HG03457 (cell line): ENCODE measurements around the gene RGPD6.
"Not testable (repeated sequence)": the region's sequence is repeated elsewhere in the genome, so short reads cannot be mapped to it uniquely, and the experiment has no call there.

Source experiments
- ATAC-seq: cut with Tn5 transposase; IDR thresholded peaks from one replicate; pipeline ENCODE4 v1.9.1; 2021; ENCODE audit warnings: moderate number of reproducible peaks; ENCODE audit not compliant: unreplicated experiment

RGPD6 gene

GRCh38 chr2:110576763-110577416 is at the start of gene RGPD6:
Gene RGPD6, minus strand, starts transcription at chr2:110577222. Its CDS starts 198 bp downstream, at chr2:110577024.
- peak; percentile 97 for ATAC-seq

- ATAC-seq = not testable (repeated sequence)
Observed at GRCh38 chr2:110619326-110619939, 42.4 kb upstream of the RGPD6 start.

- ATAC-seq = not testable (repeated sequence)
Observed at GRCh38 chr2:110613927-110614326, 36.9 kb upstream of the RGPD6 start.

- not testable (repeated sequence) for ATAC-seq
Observed at GRCh38 chr2:110610613-110611250, 33.7 kb upstream of the RGPD6 start.

- not testable (repeated sequence) for ATAC-seq
Observed at GRCh38 chr2:110609843-110610612, 33.0 kb upstream of the RGPD6 start.

GRCh38 chr2:110608788-110609502 is 31.9 kb upstream of the RGPD6 start:
- ATAC-seq = not testable (repeated sequence)

GRCh38 chr2:110605057-110605456 is 28.0 kb upstream of the RGPD6 start:
- ATAC-seq = not testable (repeated sequence)

GRCh38 chr2:110603917-110604591 is 27.0 kb upstream of the RGPD6 start:
- ATAC-seq = not testable (repeated sequence)

GRCh38 chr2:110602139-110602538 is 25.1 kb upstream of the RGPD6 start:
- not testable (repeated sequence) for ATAC-seq

- ATAC-seq = not testable (repeated sequence)
Observed at GRCh38 chr2:110591973-110592372, 15.0 kb upstream of the RGPD6 start.

GRCh38 chr2:110589677-110590330 is 12.8 kb upstream of the RGPD6 start:
- not testable (repeated sequence) for ATAC-seq

GRCh38 chr2:110588520-110588919 is 11.5 kb upstream of the RGPD6 start:
- not testable (repeated sequence) for ATAC-seq

- ATAC-seq = not testable (repeated sequence)
Observed at GRCh38 chr2:110579216-110579965, 2.4 kb upstream of the RGPD6 start.

- ATAC-seq = not testable (repeated sequence)
Observed at GRCh38 chr2:110578429-110578828, 1.4 kb upstream of the RGPD6 start.

- ATAC-seq = not testable (repeated sequence)
Observed at GRCh38 chr2:110499755-110500377, 77.2 kb downstream of the RGPD6 start.

- not testable (repeated sequence) for ATAC-seq
Observed at GRCh38 chr2:110496027-110496426, 81.0 kb downstream of the RGPD6 start.

- not testable (repeated sequence) for ATAC-seq
Observed at GRCh38 chr2:110494488-110494887, 82.5 kb downstream of the RGPD6 start.

- not testable (repeated sequence) for ATAC-seq
Observed at GRCh38 chr2:110488991-110489390, 88.0 kb downstream of the RGPD6 start.
